ENCODE data around the gene AKAP6. TPM values are rescaled to one million over a fixed set of nuclear protein-coding genes. Genes with fewer than 3 reads are reported as not detected.

Gene AKAP6
- total RNA-seq, 1 experiment from 2014 or later, result 1.9 TPM

GRCh38 chr14:32330351-32331111 lies 1.4 kb downstream of the AKAP6 start:
- H3K79me2 ChIP-seq (ENCODE audit: insufficient read depth, low read length), result no peaks in the 10 kb centered on the region
- POLR2A ChIA-PET, result interaction anchor here (1.1 kb wide), 1 partner anchor 15 kb away, joined by 3 read pairs; no protein-coding TSS in a partner anchor
- ATAC-seq, result no peak
- CTCF ChIA-PET, result no interaction called here
- no peak overlapping the region for H3K27ac ChIP-seq (ENCODE audit: low read depth, low read length)
- H3K4me1 ChIP-seq (ENCODE audit: control insufficient read depth in 1 of 2, insufficient read depth in 2 of 2, low read length in 2 of 2), result no peaks in the 10 kb centered on the region
- H3K9me2 ChIP-seq (ENCODE audit: insufficient read depth), result no peaks in the 10 kb centered on the region
- no peak overlapping the region for H3K9ac ChIP-seq (ENCODE audit: low read length)
- no peaks in the 10 kb centered on the region for H4K20me1 ChIP-seq (ENCODE audit: insufficient read depth)
- H3K36me3 ChIP-seq (ENCODE audit: control insufficient read depth in 1 of 2, insufficient read depth in 2 of 2, low read length in 2 of 2), result no peaks in the 10 kb centered on the region
- BruUV-seq (replicated peaks), result no TSS peak
- H3K4me3 ChIP-seq (replicated peaks in 1 of 2; ENCODE audit: low read depth in 1 of 2, low read length in 2 of 2), result no peak overlapping the region
- no peak for DNase-seq (ENCODE audit: low read depth, low spot score)
- RAD21 ChIA-PET (ENCODE audit: low non-redundant PET in 1 of 2, low total read pairs in 2 of 2, uncharacterized antibody in 2 of 2, unreplicated experiment in 2 of 2), result no interaction called here
- H3K27me3 ChIP-seq (ENCODE audit: insufficient read depth, low read length), result no peaks in the 10 kb centered on the region
- no peak overlapping the region for H3K4me2 ChIP-seq (ENCODE audit: low read length)
- H2AFZ ChIP-seq (ENCODE audit: low read depth, low read length, poor library complexity, severe bottlenecking), result no peak overlapping the region
- intact Hi-C loops (cut with micrococcal nuclease), result no loop called here
- H3K9me3 ChIP-seq (ENCODE audit: control insufficient read depth in 1 of 2, insufficient read depth in 1 of 2, low read depth in 1 of 2, low read length in 2 of 2), result no peaks in the 10 kb centered on the region
- TF ChIP-seq ELF1 (IDR thresholded peaks at IDR 0.05; ENCODE audit: borderline replicate concordance, low read depth) (no peak), POLR2A (IDR thresholded peaks at IDR 0.05; ENCODE audit: borderline replicate concordance, extremely low read depth, insufficient read depth, insufficient read length) (no peak), JUND (IDR thresholded peaks at IDR 0.05) (no peak), EZH2phosphoT487 (IDR thresholded peaks at IDR 0.05; ENCODE audit: borderline replicate concordance) (no peak), SIN3A (IDR thresholded peaks at IDR 0.05; ENCODE audit: low read depth) (no peak), CEBPB (IDR thresholded peaks at IDR 0.05; ENCODE audit: low read depth) (no peak), ZBTB33 (IDR thresholded peaks at IDR 0.05; ENCODE audit: extremely low read depth, insufficient replicate concordance, low read length) (no peak), YY1 (IDR thresholded peaks at IDR 0.05; ENCODE audit: extremely low read depth, insufficient replicate concordance, low read depth, low read length) (no peak), REST (IDR thresholded peaks at IDR 0.05; ENCODE audit: low read depth) (no peak), ZFX (IDR thresholded peaks at IDR 0.05) (no peak), SRF (IDR thresholded peaks at IDR 0.05; ENCODE audit: low read depth) (no peak), FOSL1 (IDR thresholded peaks at IDR 0.05; ENCODE audit: low read depth) (no peak), EZH2 (IDR thresholded peaks at IDR 0.05) (no peak), ATF3 (IDR thresholded peaks at IDR 0.05) (no peak), POLR2AphosphoS5 (IDR thresholded peaks at IDR 0.05; ENCODE audit: low read depth, low read length) (no peak), ZNF274 (IDR thresholded peaks at IDR 0.05; ENCODE audit: low read depth, low read length) (no peak), CTCF (IDR thresholded peaks at IDR 0.05 in 2 of 3, conservative IDR thresholded peaks at IDR 0.05 in 1 of 3; ENCODE audit: borderline replicate concordance in 1 of 3, insufficient read depth in 1 of 3, low read depth in 2 of 3, low read length in 2 of 3) (no peak), TCF7L2 (IDR thresholded peaks at IDR 0.05; ENCODE audit: borderline replicate concordance, extremely low read depth, insufficient read depth, insufficient read length) (no peak)
